OCI-LY3 (cell line): Measurements from ENCODE around the gene RARS2.

Source experiments
- EZH2phosphoT487 ChIP-seq: fragments of 200-600 bp; shearing (Covaris generic); IDR thresholded peaks from 2 replicates; pipeline ENCODE4 v1.6.1; 2018; ENCODE audit warnings: antibody characterized with exemption, mixed run types, low read depth
- TF ChIP-seq, protein P1 (sequence below): fragments of 200-600, 300-600 bp; sonication (generic); IDR thresholded peaks from 2 replicates; pipeline ENCODE4 v1.5.1; 2014; ENCODE audit warnings: antibody characterized with exemption, low read length, low read depth

DNA sequence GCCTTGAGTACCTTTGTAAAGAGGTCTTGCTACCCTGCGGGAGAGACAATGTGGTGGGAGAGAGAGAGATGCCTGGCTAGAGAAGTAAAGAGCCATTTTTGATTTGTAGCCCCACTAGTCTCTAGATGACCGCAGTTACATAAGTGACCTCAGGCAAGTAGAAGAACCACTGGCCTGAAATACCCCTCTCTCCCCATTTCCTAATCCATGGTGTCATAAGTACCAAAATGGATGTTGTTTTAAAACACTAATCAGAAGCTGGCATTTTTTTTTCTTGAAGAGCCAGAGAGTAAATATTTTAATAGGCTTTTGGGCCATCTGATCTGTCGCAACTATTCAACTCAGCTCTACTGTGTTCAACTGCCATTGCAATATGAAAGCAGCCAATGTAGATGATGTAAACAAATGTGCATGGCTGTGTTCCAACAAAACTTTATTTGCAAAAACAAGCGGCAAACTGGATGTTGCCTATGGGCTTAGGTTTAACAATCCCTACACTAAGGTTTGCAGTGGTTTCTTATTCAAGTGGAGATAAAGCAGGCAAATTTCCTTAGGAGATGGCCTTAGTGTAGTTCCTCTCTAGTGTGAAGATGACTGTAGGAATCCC, 36.5 kb downstream of the RARS2 start:
- TF ChIP-seq, protein P1, sequence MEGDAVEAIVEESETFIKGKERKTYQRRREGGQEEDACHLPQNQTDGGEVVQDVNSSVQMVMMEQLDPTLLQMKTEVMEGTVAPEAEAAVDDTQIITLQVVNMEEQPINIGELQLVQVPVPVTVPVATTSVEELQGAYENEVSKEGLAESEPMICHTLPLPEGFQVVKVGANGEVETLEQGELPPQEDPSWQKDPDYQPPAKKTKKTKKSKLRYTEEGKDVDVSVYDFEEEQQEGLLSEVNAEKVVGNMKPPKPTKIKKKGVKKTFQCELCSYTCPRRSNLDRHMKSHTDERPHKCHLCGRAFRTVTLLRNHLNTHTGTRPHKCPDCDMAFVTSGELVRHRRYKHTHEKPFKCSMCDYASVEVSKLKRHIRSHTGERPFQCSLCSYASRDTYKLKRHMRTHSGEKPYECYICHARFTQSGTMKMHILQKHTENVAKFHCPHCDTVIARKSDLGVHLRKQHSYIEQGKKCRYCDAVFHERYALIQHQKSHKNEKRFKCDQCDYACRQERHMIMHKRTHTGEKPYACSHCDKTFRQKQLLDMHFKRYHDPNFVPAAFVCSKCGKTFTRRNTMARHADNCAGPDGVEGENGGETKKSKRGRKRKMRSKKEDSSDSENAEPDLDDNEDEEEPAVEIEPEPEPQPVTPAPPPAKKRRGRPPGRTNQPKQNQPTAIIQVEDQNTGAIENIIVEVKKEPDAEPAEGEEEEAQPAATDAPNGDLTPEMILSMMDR = no peak
- TF ChIP-seq EZH2phosphoT487 = no peak
